HG02798 (cell line): ENCODE data around the gene VWA2.
A peak's percentile ranks its signal among the peaks of the same experiment; 100 is the strongest.

Experiments
- ATAC-seq: cut with Tn5 transposase; IDR thresholded peaks from one replicate; pipeline ENCODE4 v1.9.1; 2021; ENCODE audit warnings: mild to moderate bottlenecking; ENCODE audit not compliant: unreplicated experiment, poor library complexity

The VWA2 gene

GRCh38 chr10:114245121-114245791 is 6.2 kb downstream of the VWA2 start:
- ATAC-seq, result no peak

- no peak for ATAC-seq
Measured at GRCh38 chr10:114246679-114247305, 7.7 kb downstream of the VWA2 start.

GRCh38 chr10:114250236-114250635 is 11.2 kb downstream of the VWA2 start:
- no peak for ATAC-seq

GRCh38 chr10:114250716-114251115 is 11.7 kb downstream of the VWA2 start:
- no peak for ATAC-seq

- ATAC-seq, result no peak
Measured at GRCh38 chr10:114252092-114252491, 13.0 kb downstream of the VWA2 start.

GRCh38 chr10:114252883-114253282 is 13.8 kb downstream of the VWA2 start:
- no peak for ATAC-seq

- ATAC-seq, result no peak
Measured at GRCh38 chr10:114255227-114255626, 16.2 kb downstream of the VWA2 start.

GRCh38 chr10:114256008-114256765 is 17.1 kb downstream of the VWA2 start:
- no peak for ATAC-seq

GRCh38 chr10:114256822-114257221 is 17.8 kb downstream of the VWA2 start:
- no peak for ATAC-seq

GRCh38 chr10:114257498-114257897 is 18.4 kb downstream of the VWA2 start:
- no peak for ATAC-seq

- ATAC-seq, result no peak
Measured at GRCh38 chr10:114258274-114258840, 19.3 kb downstream of the VWA2 start.

GRCh38 chr10:114259824-114260223 is 20.8 kb downstream of the VWA2 start:
- no peak for ATAC-seq

- ATAC-seq, result no peak
Measured at GRCh38 chr10:114260366-114260765, 21.3 kb downstream of the VWA2 start.

- peak; percentile 75 for ATAC-seq
Measured at GRCh38 chr10:114261076-114261475, 22.0 kb downstream of the VWA2 start.

- ATAC-seq, result no peak
Measured at GRCh38 chr10:114262496-114262895, 23.4 kb downstream of the VWA2 start.

- ATAC-seq, result no peak
Measured at GRCh38 chr10:114265392-114266053, 26.5 kb downstream of the VWA2 start.

GRCh38 chr10:114266521-114266920 is 27.5 kb downstream of the VWA2 start:
- no peak for ATAC-seq

GRCh38 chr10:114271075-114271778 is 32.2 kb downstream of the VWA2 start:
- no peak for ATAC-seq

GRCh38 chr10:114271779-114272167 is 32.7 kb downstream of the VWA2 start:
- ATAC-seq, result no peak

GRCh38 chr10:114272696-114273095 is 33.6 kb downstream of the VWA2 start:
- no peak for ATAC-seq
